AG08396 (cell line): ENCODE measurements around the gene ZDHHC18.

Source experiments
- DNase-seq: peaks from one replicate; pipeline ENCODE4 v3.0.0; 2012; ENCODE audit warnings: low spot score, mixed read lengths

Gene ZDHHC18

GRCh38 chr1:26826261-26827105 is at the start of gene ZDHHC18:
TSS of gene ZDHHC18 (plus strand) at chr1:26826688. CDS start at chr1:26826805, 117 bp downstream.
- peak; percentile 93 for DNase-seq

DNA sequence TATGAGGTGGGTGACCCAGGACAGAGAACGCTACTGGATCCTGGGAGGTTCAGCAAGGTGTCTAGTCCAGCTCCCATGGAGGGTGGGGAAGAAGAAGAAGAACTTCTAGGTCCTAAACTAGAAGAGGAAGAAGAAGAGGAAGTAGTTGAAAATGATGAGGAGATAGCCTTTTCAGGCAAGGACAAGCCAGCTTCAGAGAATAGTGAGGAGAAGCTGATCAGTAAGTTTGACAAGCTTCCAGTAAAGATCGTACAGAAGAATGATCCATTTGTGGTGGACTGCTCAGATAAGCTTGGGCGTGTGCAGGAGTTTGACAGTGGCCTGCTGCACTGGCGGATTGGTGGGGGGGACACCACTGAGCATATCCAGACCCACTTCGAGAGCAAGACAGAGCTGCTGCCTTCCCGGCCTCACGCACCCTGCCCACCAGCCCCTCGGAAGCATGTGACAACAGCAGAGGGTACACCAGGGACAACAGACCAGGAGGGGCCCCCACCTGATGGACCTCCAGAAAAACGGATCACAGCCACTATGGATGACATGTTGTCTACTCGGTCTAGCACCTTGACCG is 47.3 kb upstream of the ZDHHC18 start:
- DNase-seq = no peak

- no peak for DNase-seq
Observed at GRCh38 chr1:26780344-26780957, 46.0 kb upstream of the ZDHHC18 start.

DNA sequence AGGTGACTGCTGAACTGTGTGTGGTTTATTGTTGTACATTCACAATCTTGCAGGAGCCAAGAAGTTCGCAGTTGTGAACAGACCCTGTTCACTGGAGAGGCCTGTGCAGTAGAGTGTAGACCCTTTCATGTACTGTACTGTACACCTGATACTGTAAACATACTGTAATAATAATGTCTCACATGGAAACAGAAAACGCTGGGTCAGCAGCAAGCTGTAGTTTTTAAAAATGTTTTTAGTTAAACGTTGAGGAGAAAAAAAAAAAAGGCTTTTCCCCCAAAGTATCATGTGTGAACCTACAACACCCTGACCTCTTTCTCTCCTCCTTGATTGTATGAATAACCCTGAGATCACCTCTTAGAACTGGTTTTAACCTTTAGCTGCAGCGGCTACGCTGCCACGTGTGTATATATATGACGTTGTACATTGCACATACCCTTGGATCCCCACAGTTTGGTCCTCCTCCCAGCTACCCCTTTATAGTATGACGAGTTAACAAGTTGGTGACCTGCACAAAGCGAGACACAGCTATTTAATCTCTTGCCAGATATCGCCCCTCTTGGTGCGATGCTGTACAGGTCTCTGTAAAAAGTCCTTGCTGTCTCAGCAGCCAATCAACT is 45.2 kb upstream of the ZDHHC18 start:
- DNase-seq = no peak

GRCh38 chr1:26782521-26783212 is 43.8 kb upstream of the ZDHHC18 start:
- no peak for DNase-seq

GRCh38 chr1:26783646-26784022 is 42.9 kb upstream of the ZDHHC18 start:
- DNase-seq = no peak

- peak; percentile 76 for DNase-seq
Observed at GRCh38 chr1:26784023-26784871, 42.2 kb upstream of the ZDHHC18 start.

DNA sequence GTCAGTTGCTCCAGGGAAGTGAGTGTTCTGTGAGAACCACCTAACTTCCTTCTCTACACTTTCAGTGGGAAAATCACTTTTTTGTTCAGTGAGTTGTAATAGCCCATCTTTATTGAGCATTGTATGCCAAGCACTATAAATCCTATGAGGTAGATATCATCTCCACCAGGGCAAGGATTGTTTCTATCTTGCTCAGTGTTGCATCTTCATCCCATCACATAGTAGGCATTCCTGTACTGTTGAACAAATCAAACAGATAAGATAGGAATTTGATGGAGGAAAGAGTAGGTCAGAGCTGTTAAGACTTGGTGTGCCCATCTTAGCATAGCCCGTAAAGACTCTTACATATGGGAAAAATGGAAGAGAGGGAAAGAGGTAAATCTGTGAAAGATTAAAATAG is 41.6 kb upstream of the ZDHHC18 start:
- no peak for DNase-seq

- DNase-seq = no peak
Observed at GRCh38 chr1:26785611-26786436, 40.7 kb upstream of the ZDHHC18 start.

DNA sequence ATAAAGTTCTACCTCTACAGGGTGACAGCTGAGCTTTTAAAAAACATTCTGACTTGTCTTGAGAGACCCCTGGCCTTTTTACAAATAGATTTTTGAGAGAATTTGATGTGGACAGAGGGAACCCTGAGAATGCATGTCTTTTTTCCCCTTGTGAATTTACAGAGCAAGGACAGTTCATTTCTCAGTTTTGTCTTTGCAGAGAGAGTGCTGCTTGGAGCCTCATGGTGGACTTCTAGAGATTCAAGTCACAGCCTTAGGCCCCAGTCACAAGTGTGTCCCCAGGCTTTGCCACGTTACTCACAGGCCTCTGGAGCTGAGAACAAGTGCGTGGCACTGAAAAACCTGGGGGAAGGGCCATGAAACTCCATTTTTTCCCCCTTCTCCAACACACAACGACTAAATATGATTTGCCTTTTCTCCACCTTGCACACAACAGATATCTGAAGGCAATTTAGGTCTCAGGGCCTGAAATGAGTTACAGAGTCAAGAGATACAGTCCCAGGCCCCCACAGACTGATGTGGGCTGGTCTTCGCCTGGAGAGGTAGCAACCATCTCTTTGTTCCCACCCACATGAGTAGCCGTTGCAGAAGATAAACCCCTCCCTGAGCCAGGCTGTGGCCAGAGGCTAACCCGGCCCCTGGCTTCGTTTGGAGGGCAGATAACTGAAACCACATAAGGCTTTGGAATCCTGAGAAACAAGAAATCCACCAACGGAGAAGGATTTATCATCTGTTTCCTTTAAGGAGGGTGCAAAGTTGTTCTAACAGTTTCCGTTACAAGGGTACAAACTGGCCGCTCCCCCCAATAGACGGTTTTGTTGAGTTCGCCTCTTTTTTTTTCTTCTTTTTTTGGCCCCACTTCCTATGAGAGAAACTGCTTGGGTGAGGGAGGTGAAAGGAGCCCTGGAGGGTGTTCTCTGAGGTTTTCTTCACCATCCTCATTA is 39.8 kb upstream of the ZDHHC18 start:
- DNase-seq = peak; percentile 82

- peak; percentile 34 for DNase-seq
Observed at GRCh38 chr1:26787381-26787705, 39.1 kb upstream of the ZDHHC18 start.

- peak; percentile 95 for DNase-seq
Observed at GRCh38 chr1:26787706-26788514, 38.6 kb upstream of the ZDHHC18 start, which contains the start of gene PIGV. TSS of gene PIGV (plus strand) at chr1:26787950. CDS start at chr1:26790816, 2,866 bp downstream.

DNA sequence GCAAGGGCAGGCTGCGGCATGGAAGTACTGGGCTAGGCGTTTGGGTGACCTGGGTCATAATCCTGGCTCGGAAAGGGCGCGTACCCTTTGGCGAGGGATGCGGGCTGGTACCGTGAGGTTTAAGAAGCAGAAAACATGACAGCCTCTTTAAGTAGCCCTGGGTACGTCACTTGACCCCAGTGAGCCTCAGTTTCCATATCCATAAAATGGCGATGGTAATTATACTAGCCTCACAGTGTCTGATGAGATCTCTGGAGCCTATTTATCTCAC is 38.0 kb upstream of the ZDHHC18 start:
- no peak for DNase-seq

GRCh38 chr1:26788836-26789611 is 37.5 kb upstream of the ZDHHC18 start:
- peak; percentile 87 for DNase-seq

DNA sequence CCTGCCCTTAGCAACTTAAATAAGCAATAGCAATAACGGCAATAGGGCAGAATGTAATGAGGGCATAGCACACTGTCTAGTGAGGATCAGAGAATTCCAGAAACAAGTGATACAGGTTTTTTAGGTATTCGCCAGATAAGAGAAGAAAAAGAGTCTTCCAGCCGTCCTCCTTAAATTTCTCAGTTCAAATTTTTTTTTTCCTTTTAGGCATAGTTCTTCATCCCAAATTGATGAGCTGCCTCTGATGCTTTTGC is 36.9 kb upstream of the ZDHHC18 start:
- no peak for DNase-seq

- no peak for DNase-seq
Observed at GRCh38 chr1:26789931-26790330, 36.6 kb upstream of the ZDHHC18 start.

DNA sequence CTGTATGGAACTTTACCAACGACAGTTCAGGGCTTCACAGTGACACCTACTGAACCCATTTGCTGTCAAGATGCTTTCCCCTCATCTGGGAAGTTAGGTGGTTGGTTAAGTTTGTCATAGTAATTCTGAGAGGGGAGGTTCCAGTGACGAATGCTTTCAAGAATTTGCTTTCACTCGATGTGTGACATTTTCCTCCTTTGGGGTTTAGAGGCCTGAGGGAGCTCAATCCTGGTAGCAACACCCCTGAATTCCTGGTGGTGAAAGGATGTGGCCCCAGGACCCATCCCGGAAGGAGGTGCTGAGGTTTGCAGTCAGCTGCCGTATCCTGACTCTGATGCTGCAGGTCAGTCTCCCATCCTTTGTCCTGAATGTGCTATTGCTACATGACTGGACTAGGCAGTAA is 35.9 kb upstream of the ZDHHC18 start:
- no peak for DNase-seq

DNA sequence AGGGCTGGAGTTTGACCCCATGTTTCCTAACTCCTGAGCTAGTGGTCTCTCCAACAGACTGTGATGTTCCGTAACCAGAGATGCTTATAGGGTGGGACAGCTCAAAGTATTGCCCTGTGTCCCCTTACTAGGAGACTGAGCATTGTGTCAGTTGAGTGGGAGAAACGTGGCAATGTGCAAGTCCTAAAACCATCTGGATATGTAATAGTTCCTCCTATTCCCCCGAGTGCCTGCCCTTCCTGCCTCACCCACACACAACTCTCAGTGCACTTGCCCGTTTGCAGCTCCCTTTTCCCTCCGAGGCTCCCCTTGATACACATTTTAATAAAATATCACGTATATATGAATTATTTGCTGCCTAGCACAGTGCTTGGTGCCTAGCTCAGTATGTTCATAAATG is 35.3 kb upstream of the ZDHHC18 start:
- no peak for DNase-seq
